GM21786 (cell line): ENCODE measurements around the gene CUTC.
"Not testable (repeated sequence)": the region's sequence is repeated elsewhere in the genome, so short reads cannot be mapped to it uniquely, and the experiment has no call there.

Experiments used
- ATAC-seq: cut with Tn5 transposase; IDR thresholded peaks from one replicate; pipeline ENCODE4 v1.9.1; 2021; ENCODE audit not compliant: unreplicated experiment

CUTC gene

GRCh38 chr10:99732033-99732842 lies at the start of gene CUTC, which contains the start of gene COX15:
Gene CUTC, plus strand, starts transcription at chr10:99732234. Its CDS starts 115 bp downstream, at chr10:99732349.
Gene COX15, minus strand, starts transcription at chr10:99732127. Its CDS starts 78 bp downstream, at chr10:99732049.
- peak; percentile 86 for ATAC-seq

- ATAC-seq: no peak
These were observed 49.3 kb upstream of the CUTC start for GRCh38 chr10:99682752-99683151.

- peak; percentile 98 for ATAC-seq
These were observed 46.5 kb upstream of the CUTC start for GRCh38 chr10:99685597-99685967.

GRCh38 chr10:99689461-99689860 lies 42.6 kb upstream of the CUTC start:
- no peak for ATAC-seq

- no peak for ATAC-seq
These were observed 38.0 kb upstream of the CUTC start for GRCh38 chr10:99693933-99694583.

GRCh38 chr10:99695761-99696160 lies 36.3 kb upstream of the CUTC start:
- ATAC-seq: no peak

GRCh38 chr10:99698504-99699080 lies 33.4 kb upstream of the CUTC start:
- no peak for ATAC-seq

- no peak for ATAC-seq
These were observed 31.4 kb upstream of the CUTC start for GRCh38 chr10:99700649-99701048.

- ATAC-seq: no peak
These were observed 23.5 kb upstream of the CUTC start for GRCh38 chr10:99708428-99709012.

- ATAC-seq: peak; percentile 89
These were observed 22.4 kb upstream of the CUTC start for GRCh38 chr10:99709480-99710229.

GRCh38 chr10:99711129-99711719 lies 20.8 kb upstream of the CUTC start:
- ATAC-seq: peak; percentile 53

- no peak for ATAC-seq
These were observed 17.6 kb upstream of the CUTC start for GRCh38 chr10:99714446-99714845.

- no peak for ATAC-seq
These were observed 11.6 kb upstream of the CUTC start for GRCh38 chr10:99720387-99720786.

GRCh38 chr10:99730026-99730425 lies 2.0 kb upstream of the CUTC start:
- no peak for ATAC-seq

- no peak for ATAC-seq
These were observed 565 bp upstream of the CUTC start for GRCh38 chr10:99731306-99732032.

- no peak for ATAC-seq
These were observed 1.3 kb downstream of the CUTC start for GRCh38 chr10:99733366-99733765.

GRCh38 chr10:99734111-99734510 lies 2.1 kb downstream of the CUTC start:
- ATAC-seq: not testable (repeated sequence)

- no peak for ATAC-seq
These were observed 8.2 kb downstream of the CUTC start for GRCh38 chr10:99740260-99740659.

GRCh38 chr10:99740933-99741559 lies 9.0 kb downstream of the CUTC start:
- no peak for ATAC-seq
